ENCODE results near the gene DET1. TPM values are rescaled to one million over a fixed set of nuclear protein-coding genes. Genes with fewer than 3 reads are reported as not detected.
"Not testable (repeated sequence)": the region's sequence is repeated elsewhere in the genome, so short reads cannot be mapped to it uniquely, and the experiment has no call there.

DET1 gene
- 5.1 and 5.7 TPM in 2 replicates for total RNA-seq (2014; rRNA removed; shearing (Covaris generic))

GRCh38 chr15:88546248-88547129 is at the start of gene DET1:
Gene DET1 (minus strand): TSS chr15:88546681. CDS start chr15:88531705, 14,976 bp downstream.
- peak; percentile 92 for DNase-seq (ENCODE audit: low spot score)

- DNase-seq (ENCODE audit: low spot score) = no peak
Measured at GRCh38 chr15:88591384-88591783, 44.9 kb upstream of the DET1 start.

GRCh38 chr15:88590759-88591158 is 44.3 kb upstream of the DET1 start:
- DNase-seq (ENCODE audit: low spot score) = no peak

- peak; percentile 72 for DNase-seq (ENCODE audit: low spot score)
Measured at GRCh38 chr15:88586401-88587162, 40.1 kb upstream of the DET1 start.

- no peak for DNase-seq (ENCODE audit: low spot score)
Measured at GRCh38 chr15:88580532-88580931, 34.1 kb upstream of the DET1 start.

- no peak for DNase-seq (ENCODE audit: low spot score)
Measured at GRCh38 chr15:88579322-88579721, 32.8 kb upstream of the DET1 start.

GRCh38 chr15:88574655-88575054 is 28.2 kb upstream of the DET1 start:
- no peak for DNase-seq (ENCODE audit: low spot score)

- DNase-seq (ENCODE audit: low spot score) = no peak
Measured at GRCh38 chr15:88574077-88574476, 27.6 kb upstream of the DET1 start.

- no peak for DNase-seq (ENCODE audit: low spot score)
Measured at GRCh38 chr15:88571852-88572259, 25.4 kb upstream of the DET1 start.

- DNase-seq (ENCODE audit: low spot score) = no peak
Measured at GRCh38 chr15:88571153-88571851, 24.8 kb upstream of the DET1 start.

GRCh38 chr15:88568589-88568988 is 22.1 kb upstream of the DET1 start:
- DNase-seq (ENCODE audit: low spot score) = no peak

- no peak for DNase-seq (ENCODE audit: low spot score)
Measured at GRCh38 chr15:88564741-88565140, 18.3 kb upstream of the DET1 start.

- DNase-seq (ENCODE audit: low spot score) = peak; percentile 63
Measured at GRCh38 chr15:88563638-88564037, 17.2 kb upstream of the DET1 start.

- not testable (repeated sequence) for DNase-seq (ENCODE audit: low spot score)
Measured at GRCh38 chr15:88559565-88559964, 13.1 kb upstream of the DET1 start.

GRCh38 chr15:88558026-88558425 is 11.5 kb upstream of the DET1 start:
- DNase-seq (ENCODE audit: low spot score) = not testable (repeated sequence)

GRCh38 chr15:88548009-88548408 is 1.5 kb upstream of the DET1 start:
- not testable (repeated sequence) for DNase-seq (ENCODE audit: low spot score)

GRCh38 chr15:88545578-88546247 is 768 bp downstream of the DET1 start:
- not testable (repeated sequence) for DNase-seq (ENCODE audit: low spot score)

- DNase-seq (ENCODE audit: low spot score) = peak; percentile 4
Measured at GRCh38 chr15:88543065-88543776, 3.3 kb downstream of the DET1 start.

GRCh38 chr15:88542342-88542733 is 4.1 kb downstream of the DET1 start:
- peak; percentile 71 for DNase-seq (ENCODE audit: low spot score)

GRCh38 chr15:88541709-88542341 is 4.7 kb downstream of the DET1 start:
- no peak for DNase-seq (ENCODE audit: low spot score)
